RPMI7951 (cell line): Measurements from ENCODE around the gene RAB8A. TPM values are rescaled to one million over a fixed set of nuclear protein-coding genes. Genes with fewer than 3 reads are reported as not detected.

Experiments used
- DNase-seq: peaks from one replicate; pipeline ENCODE4 v3.0.0-alpha.2; 2012; ENCODE audit warnings: low read depth
- total RNA-seq: library from RNA; depleted of rRNA; stranded (reverse); fragments of >200 nt; shearing (Covaris generic); gene quantifications from 2 replicates; pipeline ENCODE4 v1.2.3, GENCODE V29; 2014; rRNA removed

RAB8A gene
- total RNA-seq, 1 experiment from 2014 or later, result 111 TPM

- DNase-seq, result peak; percentile 43
Measured at GRCh38 chr19:16180611-16181010, 68.9 kb downstream of the RAB8A start.

Other genes with a start within 250 kb of the RAB8A start
- not detected in 2 replicates for gene CYP4F2, start 213.8 kb upstream of the RAB8A start, total RNA-seq
- gene CYP4F11, start 177.4 kb upstream of the RAB8A start, total RNA-seq, result not detected in 2 replicates
- not detected in 2 replicates for gene OR10H4, start 162.9 kb upstream of the RAB8A start, total RNA-seq
- 1,028 and 1,045 TPM in 2 replicates for gene TPM4, start 35.4 kb upstream of the RAB8A start, total RNA-seq
- gene HSH2D, start 31.8 kb downstream of the RAB8A start, total RNA-seq, result not detected in 2 replicates
- gene CIB3, start 61.6 kb downstream of the RAB8A start, total RNA-seq, result not detected in 2 replicates
- gene FAM32A, start 73.5 kb downstream of the RAB8A start, total RNA-seq, result 119 and 140 TPM in 2 replicates
- 134 and 138 TPM in 2 replicates for gene AP1M1, start 86.0 kb downstream of the RAB8A start, total RNA-seq
- 2.8 and 3.0 TPM in 2 replicates for gene KLF2, start 212.9 kb downstream of the RAB8A start, total RNA-seq